IPS-18a (cell line): ENCODE results near the gene KLHL1.

Experiments
- H3K27ac ChIP-seq: one replicate; pipeline ENCODE4 v1.5.1; 2013; ENCODE audit warnings: low read length
- H3K27me3 ChIP-seq: one replicate; pipeline ENCODE4 v1.6.1; 2013; ENCODE audit warnings: mild to moderate bottlenecking, low read length; ENCODE audit not compliant: control insufficient read depth, insufficient read depth
- H3K36me3 ChIP-seq: one replicate; pipeline ENCODE4 v1.6.1; 2013; ENCODE audit warnings: low read depth, low read length; ENCODE audit not compliant: control insufficient read depth
- H3K4me1 ChIP-seq: one replicate; pipeline ENCODE4 v1.6.1; 2013; ENCODE audit warnings: low read depth, low read length; ENCODE audit not compliant: control insufficient read depth
- H3K4me3 ChIP-seq: one replicate; pipeline ENCODE4 v1.5.1; 2013; ENCODE audit warnings: low read length
- H3K9ac ChIP-seq: one replicate; pipeline ENCODE4 v1.6.1; 2013; ENCODE audit warnings: mild to moderate bottlenecking, low read length, moderate library complexity
- H3K9me3 ChIP-seq: one replicate; pipeline ENCODE4 v1.6.1; 2013; ENCODE audit warnings: low read depth, low read length; ENCODE audit not compliant: control insufficient read depth

Gene KLHL1

GRCh38 chr13:69751259-69751658, 357.0 kb downstream of the KLHL1 start:
- no peak overlapping the region for H3K27ac ChIP-seq
- no peaks in the 10 kb centered on the region for H3K9me3 ChIP-seq
- H3K4me1 ChIP-seq, result no peaks in the 10 kb centered on the region
- H3K36me3 ChIP-seq, result no peaks in the 10 kb centered on the region
- H3K9ac ChIP-seq, result no peak overlapping the region
- no peaks in the 10 kb centered on the region for H3K27me3 ChIP-seq
- H3K4me3 ChIP-seq, result no peak overlapping the region

- no peaks in the 10 kb centered on the region for H3K27me3 ChIP-seq
- H3K4me3 ChIP-seq, result no peak overlapping the region
- no peaks in the 10 kb centered on the region for H3K9me3 ChIP-seq
- no peaks in the 10 kb centered on the region for H3K36me3 ChIP-seq
- H3K9ac ChIP-seq, result no peak overlapping the region
- no peak overlapping the region for H3K27ac ChIP-seq
- no peaks in the 10 kb centered on the region for H3K4me1 ChIP-seq
Measured at GRCh38 chr13:69737129-69737935, 370.9 kb downstream of the KLHL1 start.

DNA sequence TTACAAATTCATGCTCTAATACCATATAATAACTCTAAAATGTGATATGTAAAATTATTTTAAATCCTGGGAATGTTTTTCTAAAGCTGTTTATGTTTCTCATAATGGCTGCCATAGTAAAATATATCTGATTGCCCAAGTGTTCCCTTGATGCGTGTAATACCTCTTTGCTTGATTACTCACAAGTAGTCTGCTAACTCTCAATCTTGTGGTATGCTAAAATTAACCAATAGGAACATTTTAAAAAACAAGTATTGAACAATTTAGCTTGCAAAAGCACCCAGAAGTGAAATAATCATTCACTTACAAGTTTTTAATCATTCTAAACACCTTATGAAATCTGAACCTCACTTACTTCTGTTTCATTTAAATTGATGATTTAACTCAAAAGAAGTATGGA, 386.6 kb downstream of the KLHL1 start:
- no peak overlapping the region for H3K9ac ChIP-seq
- H3K27ac ChIP-seq, result no peak overlapping the region
- no peaks in the 10 kb centered on the region for H3K9me3 ChIP-seq
- H3K27me3 ChIP-seq, result no peaks in the 10 kb centered on the region
- no peaks in the 10 kb centered on the region for H3K36me3 ChIP-seq
- no peaks in the 10 kb centered on the region for H3K4me1 ChIP-seq
- H3K4me3 ChIP-seq, result no peak overlapping the region

DNA sequence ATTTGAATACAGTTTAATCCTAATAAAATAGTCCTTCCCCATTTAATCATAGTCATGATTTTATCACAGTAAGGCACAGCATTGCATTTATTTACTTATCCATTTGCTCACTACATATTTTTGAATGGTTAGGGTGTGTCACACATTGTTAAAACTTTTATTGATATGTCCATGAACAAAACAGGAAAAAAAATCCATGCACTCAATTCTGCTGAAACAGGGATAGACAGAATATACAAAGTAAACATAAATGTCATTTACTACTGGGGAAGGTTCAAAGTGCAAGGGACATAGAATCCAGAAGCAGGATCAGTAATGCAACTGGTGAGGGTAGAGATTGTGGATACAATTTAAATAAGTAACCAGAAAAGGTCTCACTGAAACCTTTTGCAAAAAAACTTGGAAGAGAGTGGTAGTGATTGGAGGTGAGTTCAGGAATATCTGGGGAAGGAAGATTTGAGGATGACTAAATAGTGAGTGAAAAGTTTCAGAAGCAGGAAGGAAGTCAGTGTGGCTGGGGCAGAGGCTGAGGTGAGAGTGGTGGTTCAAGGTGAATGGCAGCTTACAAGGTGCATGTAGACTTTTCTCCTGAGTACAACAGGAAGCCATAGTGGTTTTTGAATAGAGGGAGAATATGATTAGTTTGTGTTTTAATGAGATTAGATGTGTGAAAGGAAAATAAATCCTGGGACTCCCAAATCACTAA, 387.8 kb downstream of the KLHL1 start:
- H3K4me3 ChIP-seq, result no peak overlapping the region
- H3K36me3 ChIP-seq, result no peaks in the 10 kb centered on the region
- H3K27me3 ChIP-seq, result no peaks in the 10 kb centered on the region
- H3K9ac ChIP-seq, result no peak overlapping the region
- H3K4me1 ChIP-seq, result no peaks in the 10 kb centered on the region
- no peaks in the 10 kb centered on the region for H3K9me3 ChIP-seq
- no peak overlapping the region for H3K27ac ChIP-seq

DNA sequence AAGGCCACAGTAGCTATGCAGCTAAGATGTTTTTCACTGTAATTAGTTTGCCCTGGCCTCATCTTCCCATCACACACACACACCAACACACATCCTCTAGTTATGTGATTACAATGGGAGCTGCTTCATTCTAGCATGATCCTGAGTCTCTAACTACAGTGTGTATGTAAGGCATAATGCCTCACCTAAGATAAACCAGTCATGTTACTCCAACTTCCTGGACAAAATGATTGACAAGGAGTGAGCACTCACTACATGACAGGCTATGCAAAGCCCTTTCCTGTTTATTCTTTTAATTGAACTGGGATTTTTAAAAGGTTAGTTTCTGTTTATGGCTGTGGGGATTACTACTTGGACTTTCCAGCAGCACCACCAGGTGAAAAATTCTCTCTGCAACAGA, 401.4 kb downstream of the KLHL1 start:
- no peaks in the 10 kb centered on the region for H3K36me3 ChIP-seq
- H3K4me3 ChIP-seq, result no peak overlapping the region
- no peaks in the 10 kb centered on the region for H3K27me3 ChIP-seq
- H3K4me1 ChIP-seq, result no peaks in the 10 kb centered on the region
- no peak overlapping the region for H3K27ac ChIP-seq
- H3K9me3 ChIP-seq, result no peaks in the 10 kb centered on the region
- no peak overlapping the region for H3K9ac ChIP-seq

- Histone ChIP-seq H3K4me3 (no peak overlapping the region), H3K36me3 (no peaks in the 10 kb centered on the region), H3K9ac (no peak overlapping the region), H3K27me3 (no peaks in the 10 kb centered on the region), H3K4me1 (no peaks in the 10 kb centered on the region), H3K27ac (no peak overlapping the region), H3K9me3 (no peaks in the 10 kb centered on the region)
Measured at GRCh38 chr13:69704311-69704710, 403.9 kb downstream of the KLHL1 start.

GRCh38 chr13:69690999-69691398, 417.3 kb downstream of the KLHL1 start:
- Histone ChIP-seq H3K9ac (no peak overlapping the region), H3K36me3 (no peaks in the 10 kb centered on the region), H3K27me3 (no peaks in the 10 kb centered on the region), H3K9me3 (no peaks in the 10 kb centered on the region), H3K4me1 (peaks cover 8% of the 10 kb centered on the region), H3K27ac (no peak overlapping the region), H3K4me3 (no peak overlapping the region)

DNA sequence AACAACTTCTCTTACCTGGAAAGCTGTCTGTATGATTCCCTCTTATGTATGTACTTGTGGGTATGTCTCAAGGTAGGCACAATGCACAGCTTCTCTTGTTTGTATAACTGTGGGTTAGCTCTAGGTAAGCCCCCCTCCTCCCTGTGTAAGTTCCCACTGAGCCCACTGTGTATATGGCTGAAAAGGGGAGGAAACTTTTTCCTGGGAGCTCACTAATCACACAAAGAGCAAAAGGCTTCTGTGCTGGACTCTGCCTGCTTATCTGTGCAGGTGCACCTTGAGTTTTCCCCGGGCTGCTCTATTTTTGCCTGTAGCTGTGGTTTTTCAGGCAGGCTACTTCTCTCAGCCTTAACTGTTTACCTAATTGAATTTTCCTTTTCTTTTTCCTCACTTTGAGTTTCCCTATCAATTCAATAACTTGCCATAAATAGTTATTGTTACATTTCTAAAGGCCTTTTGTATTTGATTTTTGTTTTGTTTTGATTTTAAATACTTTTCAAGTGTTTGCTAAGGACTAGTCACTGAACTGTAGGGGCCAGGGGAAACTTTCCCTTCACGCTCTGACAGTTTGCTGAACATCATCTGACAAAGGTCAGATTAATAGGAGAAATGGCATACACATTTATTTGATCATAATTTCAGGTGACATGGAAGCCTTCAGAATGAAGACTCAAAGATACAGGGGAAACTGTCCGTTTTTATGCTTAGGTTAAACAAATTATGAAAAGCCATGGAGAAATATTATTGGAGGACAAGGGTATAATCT, 424.1 kb downstream of the KLHL1 start:
- H3K36me3 ChIP-seq, result no peaks in the 10 kb centered on the region
- no peak overlapping the region for H3K27ac ChIP-seq
- no peak overlapping the region for H3K4me3 ChIP-seq
- H3K9me3 ChIP-seq, result no peaks in the 10 kb centered on the region
- no peaks in the 10 kb centered on the region for H3K27me3 ChIP-seq
- H3K4me1 ChIP-seq, result peaks cover 4% of the 10 kb centered on the region
- no peak overlapping the region for H3K9ac ChIP-seq

DNA sequence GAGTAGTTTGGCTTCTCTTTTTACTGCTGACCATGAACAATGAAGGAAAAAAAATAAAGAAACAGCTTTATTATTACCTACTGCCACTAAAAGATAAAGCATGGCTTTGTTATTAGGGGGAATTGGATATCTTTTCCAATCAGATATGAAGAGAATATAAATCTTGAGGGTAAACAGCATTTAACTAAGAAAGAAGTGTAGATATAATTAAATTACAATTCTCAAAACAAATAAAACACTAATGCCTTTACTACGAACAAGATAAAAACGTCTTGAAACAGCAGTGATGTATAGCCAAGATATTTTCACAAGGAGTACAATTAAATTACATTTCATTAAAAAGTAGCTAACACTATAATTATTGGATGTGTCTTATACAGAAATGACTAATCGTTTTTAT, 426.5 kb downstream of the KLHL1 start:
- Histone ChIP-seq H3K4me1 (peaks cover 4% of the 10 kb centered on the region), H3K4me3 (no peak overlapping the region), H3K9me3 (no peaks in the 10 kb centered on the region), H3K27me3 (no peaks in the 10 kb centered on the region), H3K9ac (no peak overlapping the region), H3K36me3 (no peaks in the 10 kb centered on the region), H3K27ac (no peak overlapping the region)

- Histone ChIP-seq H3K4me3 (no peak overlapping the region), H3K9me3 (no peaks in the 10 kb centered on the region), H3K36me3 (no peaks in the 10 kb centered on the region), H3K27ac (no peak overlapping the region), H3K27me3 (no peaks in the 10 kb centered on the region), H3K4me1 (no peaks in the 10 kb centered on the region), H3K9ac (no peak overlapping the region)
Measured at GRCh38 chr13:69677343-69677742, 430.9 kb downstream of the KLHL1 start.

- no peaks in the 10 kb centered on the region for H3K9me3 ChIP-seq
- H3K9ac ChIP-seq, result no peak overlapping the region
- H3K36me3 ChIP-seq, result no peaks in the 10 kb centered on the region
- no peaks in the 10 kb centered on the region for H3K27me3 ChIP-seq
- no peaks in the 10 kb centered on the region for H3K4me1 ChIP-seq
- H3K27ac ChIP-seq, result no peak overlapping the region
- H3K4me3 ChIP-seq, result no peak overlapping the region
Measured at GRCh38 chr13:69676286-69676685, 432.0 kb downstream of the KLHL1 start.
